HG03442 (cell line): ENCODE data around the gene NANS.

Experiments
- ATAC-seq: cut with Tn5 transposase; IDR thresholded peaks from one replicate; pipeline ENCODE4 v1.9.1; 2021; ENCODE audit warnings: mild to moderate bottlenecking, moderate library complexity; ENCODE audit not compliant: unreplicated experiment

The NANS gene

GRCh38 chr9:98037357-98037756, 19.2 kb upstream of the NANS start:
- ATAC-seq: no peak

GRCh38 chr9:98038958-98039357, 17.6 kb upstream of the NANS start:
- peak; percentile 30 for ATAC-seq

GRCh38 chr9:98039607-98040017, 16.9 kb upstream of the NANS start:
- no peak for ATAC-seq

- ATAC-seq: no peak
These were observed 16.3 kb upstream of the NANS start for GRCh38 chr9:98040212-98040611.

GRCh38 chr9:98043915-98044314, 12.6 kb upstream of the NANS start:
- no peak for ATAC-seq

GRCh38 chr9:98045234-98046179, 11.0 kb upstream of the NANS start:
- ATAC-seq: no peak

- ATAC-seq: no peak
These were observed 10.4 kb upstream of the NANS start for GRCh38 chr9:98046180-98046543.

- no peak for ATAC-seq
These were observed 9.5 kb upstream of the NANS start for GRCh38 chr9:98047002-98047401.

GRCh38 chr9:98049288-98050072, 7.1 kb upstream of the NANS start:
- ATAC-seq: no peak

- no peak for ATAC-seq
These were observed 6.2 kb upstream of the NANS start for GRCh38 chr9:98050351-98050750.

- no peak for ATAC-seq
These were observed 2.1 kb upstream of the NANS start for GRCh38 chr9:98054376-98054951.

GRCh38 chr9:98057138-98057799, 737 bp downstream of the NANS start:
- ATAC-seq: no peak

GRCh38 chr9:98062161-98062560, 5.6 kb downstream of the NANS start:
- ATAC-seq: no peak

GRCh38 chr9:98064623-98065392, 8.3 kb downstream of the NANS start:
- no peak for ATAC-seq

GRCh38 chr9:98066235-98066634, 9.7 kb downstream of the NANS start:
- no peak for ATAC-seq

- ATAC-seq: no peak
These were observed 10.7 kb downstream of the NANS start for GRCh38 chr9:98067184-98067583.

GRCh38 chr9:98069551-98069950, 13.0 kb downstream of the NANS start:
- ATAC-seq: no peak

- ATAC-seq: no peak
These were observed 14.2 kb downstream of the NANS start for GRCh38 chr9:98070704-98071103.

- ATAC-seq: no peak
These were observed 15.2 kb downstream of the NANS start for GRCh38 chr9:98071737-98072136.
